ENCODE measurements around the gene FDXR.

FDXR gene

GRCh38 chr17:74859459-74860228, 13.2 kb downstream of the FDXR start, which contains the start of gene GRIN2C:
Gene GRIN2C, minus strand, starts transcription at chr17:74859885. Its CDS starts 4,793 bp downstream, at chr17:74855092.
- Histone ChIP-seq H3K27me3 (ENCODE audit: insufficient read depth, low read length) (peaks cover 40% of the 10 kb centered on the region), H3K9ac (ENCODE audit: low read length) (no peak within 1 kb of the TSS), H3K4me2 (ENCODE audit: low read length) (peak within 1 kb of the TSS; percentile 35), H2AFZ (ENCODE audit: insufficient read depth, low read length, poor library complexity) (no peak within 1 kb of the TSS), H3K4me3 (ENCODE audit: low read depth, low read length) (no peak within 1 kb of the TSS), H3K4ac (ENCODE audit: low read depth, low read length) (no peak within 1 kb of the TSS), H3K27ac (ENCODE audit: low read depth, low read length) (no peak within 1 kb of the TSS), H3K23ac (ENCODE audit: low read length) (no peak within 1 kb of the TSS), H3K79me1 (ENCODE audit: low read length) (no peaks in the 10 kb centered on the region), H3K9me3 (ENCODE audit: insufficient read depth, low read depth, low read length) (peaks cover 6% of the 10 kb centered on the region), H4K91ac (ENCODE audit: low read depth, low read length) (no peak within 1 kb of the TSS), H3K18ac (ENCODE audit: low read length) (no peak within 1 kb of the TSS), H2BK5ac (ENCODE audit: low read depth, low read length, poor library complexity) (no peak within 1 kb of the TSS), H2AK5ac (ENCODE audit: low read length) (no peak within 1 kb of the TSS), H2BK12ac (ENCODE audit: low read length) (no peak within 1 kb of the TSS), H4K8ac (ENCODE audit: low read depth, low read length) (no peak within 1 kb of the TSS), H2BK120ac (ENCODE audit: insufficient read depth, low read length, poor library complexity) (no peak within 1 kb of the TSS), H3K14ac (ENCODE audit: low read length) (no peak within 1 kb of the TSS), H3K36me3 (ENCODE audit: control insufficient read depth in 1 of 2, insufficient read depth in 2 of 2, low read length in 2 of 2) (peaks cover 3 to 5% of the 10 kb centered on the region in 2 experiments), H3K79me2 (ENCODE audit: control insufficient read depth, insufficient read depth, low read length, poor library complexity) (no peaks in the 10 kb centered on the region), H3K4me1 (ENCODE audit: control insufficient read depth in 1 of 2, insufficient read depth in 2 of 2, low read length in 2 of 2) (peaks cover 2 to 5% of the 10 kb centered on the region in 2 experiments), H4K12ac (ENCODE audit: low read depth, low read length) (no peak within 1 kb of the TSS)
- DNase-seq, result peak in 1 of 2 donors; percentile 16
- no CpG with 5 or more reads among the region's 72 CpGs for WGBS (ENCODE audit: extremely low coverage, insufficient coverage, insufficient read length)

- no peak overlapping the region for H3K4ac ChIP-seq (ENCODE audit: low read depth, low read length)
- DNase-seq, result peak in 1 of 2 donors; percentile 18
- H4K8ac ChIP-seq (ENCODE audit: low read depth, low read length), result no peak overlapping the region
- peaks cover 45% of the 10 kb centered on the region for H3K27me3 ChIP-seq (ENCODE audit: insufficient read depth, low read length)
- H3K79me2 ChIP-seq (ENCODE audit: control insufficient read depth, insufficient read depth, low read length, poor library complexity), result no peaks in the 10 kb centered on the region
- no peak overlapping the region for H2BK120ac ChIP-seq (ENCODE audit: insufficient read depth, low read length, poor library complexity)
- H3K14ac ChIP-seq (ENCODE audit: low read length), result no peak overlapping the region
- H2BK5ac ChIP-seq (ENCODE audit: low read depth, low read length, poor library complexity), result no peak overlapping the region
- no CpG with 5 or more reads among the region's 12 CpGs for WGBS (ENCODE audit: extremely low coverage, insufficient coverage, insufficient read length)
- no peak overlapping the region for H2AFZ ChIP-seq (ENCODE audit: insufficient read depth, low read length, poor library complexity)
- H3K36me3 ChIP-seq (ENCODE audit: control insufficient read depth in 1 of 2, insufficient read depth in 2 of 2, low read length in 2 of 2), result peaks cover 3 to 4% of the 10 kb centered on the region in 2 experiments
- H3K27ac ChIP-seq (ENCODE audit: low read depth, low read length), result no peak overlapping the region
- no peak overlapping the region for H3K4me3 ChIP-seq (ENCODE audit: low read depth, low read length)
- no peak overlapping the region for H3K9ac ChIP-seq (ENCODE audit: low read length)
- H3K9me3 ChIP-seq (ENCODE audit: insufficient read depth, low read depth, low read length), result peaks cover 9% of the 10 kb centered on the region
- no peak overlapping the region for H2AK5ac ChIP-seq (ENCODE audit: low read length)
- H4K12ac ChIP-seq (ENCODE audit: low read depth, low read length), result no peak overlapping the region
- H3K23ac ChIP-seq (ENCODE audit: low read length), result no peak overlapping the region
- H3K79me1 ChIP-seq (ENCODE audit: low read length), result no peaks in the 10 kb centered on the region
- no peak overlapping the region for H4K91ac ChIP-seq (ENCODE audit: low read depth, low read length)
- no peak overlapping the region for H2BK12ac ChIP-seq (ENCODE audit: low read length)
- H3K4me1 ChIP-seq (ENCODE audit: control insufficient read depth in 1 of 2, insufficient read depth in 2 of 2, low read length in 2 of 2), result peaks cover 2 to 5% of the 10 kb centered on the region in 2 experiments
- H3K18ac ChIP-seq (ENCODE audit: low read length), result no peak overlapping the region
- no peak overlapping the region for H3K4me2 ChIP-seq (ENCODE audit: low read length)
These were observed 13.9 kb downstream of the FDXR start for GRCh38 chr17:74858672-74859458.

- H3K79me2 ChIP-seq (ENCODE audit: control insufficient read depth, insufficient read depth, low read length, poor library complexity), result no peaks in the 10 kb centered on the region
- no peak overlapping the region for H2BK5ac ChIP-seq (ENCODE audit: low read depth, low read length, poor library complexity)
- no peak overlapping the region for H3K4me2 ChIP-seq (ENCODE audit: low read length)
- no peak overlapping the region for H2AK5ac ChIP-seq (ENCODE audit: low read length)
- peaks cover 58% of the 10 kb centered on the region for H3K27me3 ChIP-seq (ENCODE audit: insufficient read depth, low read length)
- no peak overlapping the region for H4K91ac ChIP-seq (ENCODE audit: low read depth, low read length)
- H3K23ac ChIP-seq (ENCODE audit: low read length), result no peak overlapping the region
- H3K4me1 ChIP-seq (ENCODE audit: control insufficient read depth in 1 of 2, insufficient read depth in 2 of 2, low read length in 2 of 2), result peaks cover 5% of the 10 kb centered on the region in 2 experiments
- H3K9me3 ChIP-seq (ENCODE audit: insufficient read depth, low read depth, low read length), result peaks cover 11% of the 10 kb centered on the region
- no peak overlapping the region for H3K14ac ChIP-seq (ENCODE audit: low read length)
- H3K9ac ChIP-seq (ENCODE audit: low read length), result no peak overlapping the region
- no peak overlapping the region for H3K27ac ChIP-seq (ENCODE audit: low read depth, low read length)
- no peak overlapping the region for H4K8ac ChIP-seq (ENCODE audit: low read depth, low read length)
- WGBS (ENCODE audit: extremely low coverage, insufficient coverage, insufficient read length), result 100% methylated on average over 1 of the region's 4 CpGs
- no peak for DNase-seq
- H3K36me3 ChIP-seq (ENCODE audit: control insufficient read depth in 1 of 2, insufficient read depth in 2 of 2, low read length in 2 of 2), result no peaks in the 10 kb centered on the region
- no peak overlapping the region for H3K4me3 ChIP-seq (ENCODE audit: low read depth, low read length)
- H2BK120ac ChIP-seq (ENCODE audit: insufficient read depth, low read length, poor library complexity), result no peak overlapping the region
- H2AFZ ChIP-seq (ENCODE audit: insufficient read depth, low read length, poor library complexity), result no peak overlapping the region
- no peak overlapping the region for H3K18ac ChIP-seq (ENCODE audit: low read length)
- H4K12ac ChIP-seq (ENCODE audit: low read depth, low read length), result no peak overlapping the region
- no peak overlapping the region for H2BK12ac ChIP-seq (ENCODE audit: low read length)
- H3K4ac ChIP-seq (ENCODE audit: low read depth, low read length), result no peak overlapping the region
- H3K79me1 ChIP-seq (ENCODE audit: low read length), result no peaks in the 10 kb centered on the region
These were observed 15.6 kb downstream of the FDXR start for GRCh38 chr17:74857191-74857590.

DNA sequence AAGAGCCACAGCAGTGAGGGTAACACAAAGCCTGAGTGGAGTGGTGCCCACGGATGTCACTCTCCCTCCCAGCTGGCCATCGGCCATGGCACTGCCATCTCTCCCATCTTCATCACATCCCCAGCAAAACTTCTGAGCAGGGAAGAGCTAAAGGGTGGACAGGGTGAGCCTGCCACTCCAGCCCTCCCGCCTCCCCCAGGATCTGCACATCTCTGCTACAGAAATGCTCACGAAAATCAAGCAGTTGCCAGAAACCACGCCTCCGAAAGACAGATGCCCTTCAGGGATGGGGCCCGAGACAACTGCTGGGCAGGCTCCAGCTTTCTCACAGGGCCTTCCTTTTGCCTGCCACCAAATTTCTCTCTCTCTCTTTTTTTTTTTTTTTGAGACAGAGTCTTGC, 16.7 kb downstream of the FDXR start:
- Histone ChIP-seq H3K9me3 (ENCODE audit: insufficient read depth, low read depth, low read length) (peaks cover 18% of the 10 kb centered on the region), H3K27ac (ENCODE audit: low read depth, low read length) (no peak overlapping the region), H3K18ac (ENCODE audit: low read length) (no peak overlapping the region), H3K4me3 (ENCODE audit: low read depth, low read length) (no peak overlapping the region), H3K4me1 (ENCODE audit: control insufficient read depth in 1 of 2, insufficient read depth in 2 of 2, low read length in 2 of 2) (peaks cover 0 to 5% of the 10 kb centered on the region in 2 experiments), H3K27me3 (ENCODE audit: insufficient read depth, low read length) (peaks cover 52% of the 10 kb centered on the region), H3K9ac (ENCODE audit: low read length) (no peak overlapping the region), H2BK120ac (ENCODE audit: insufficient read depth, low read length, poor library complexity) (no peak overlapping the region), H3K4me2 (ENCODE audit: low read length) (no peak overlapping the region), H3K79me2 (ENCODE audit: control insufficient read depth, insufficient read depth, low read length, poor library complexity) (no peaks in the 10 kb centered on the region), H2BK5ac (ENCODE audit: low read depth, low read length, poor library complexity) (no peak overlapping the region), H3K14ac (ENCODE audit: low read length) (no peak overlapping the region), H4K91ac (ENCODE audit: low read depth, low read length) (no peak overlapping the region), H2AK5ac (ENCODE audit: low read length) (no peak overlapping the region), H4K12ac (ENCODE audit: low read depth, low read length) (no peak overlapping the region), H3K23ac (ENCODE audit: low read length) (no peak overlapping the region), H4K8ac (ENCODE audit: low read depth, low read length) (no peak overlapping the region), H2AFZ (ENCODE audit: insufficient read depth, low read length, poor library complexity) (no peak overlapping the region), H3K79me1 (ENCODE audit: low read length) (no peaks in the 10 kb centered on the region), H3K4ac (ENCODE audit: low read depth, low read length) (no peak overlapping the region), H3K36me3 (ENCODE audit: control insufficient read depth in 1 of 2, insufficient read depth in 2 of 2, low read length in 2 of 2) (no peaks in the 10 kb centered on the region), H2BK12ac (ENCODE audit: low read length) (no peak overlapping the region)
- DNase-seq, result no peak
- no CpG with 5 or more reads among the region's 7 CpGs for WGBS (ENCODE audit: extremely low coverage, insufficient coverage, insufficient read length)

All from trophoblast cell (in vitro differentiated cells and primary cell).